LNCaP clone FGC (cell line): ENCODE measurements around the gene CD274.
A peak's percentile ranks its signal among the peaks of the same experiment; 100 is the strongest.
"Not testable (repeated sequence)": the region's sequence is repeated elsewhere in the genome, so short reads cannot be mapped to it uniquely, and the experiment has no call there.

Source experiments
- DNase-seq: peaks from one replicate; pipeline ENCODE4 v3.0.0-alpha.2; 2011; ENCODE audit warnings: low read depth
- H3K4me3 ChIP-seq: 2 replicates; pipeline ENCODE4 v1.5.1; 2011; ENCODE audit warnings: mild to moderate bottlenecking, low read depth, low read length, control low read depth
- TF ChIP-seq, protein P1 (sequence below): IDR thresholded peaks from 2 replicates; pipeline ENCODE4 v1.5.1; 2012; ENCODE audit warnings: mild to moderate bottlenecking; ENCODE audit not compliant: control insufficient read depth, insufficient read depth; ENCODE audit errors: extremely low read depth

CD274 gene

DNA sequence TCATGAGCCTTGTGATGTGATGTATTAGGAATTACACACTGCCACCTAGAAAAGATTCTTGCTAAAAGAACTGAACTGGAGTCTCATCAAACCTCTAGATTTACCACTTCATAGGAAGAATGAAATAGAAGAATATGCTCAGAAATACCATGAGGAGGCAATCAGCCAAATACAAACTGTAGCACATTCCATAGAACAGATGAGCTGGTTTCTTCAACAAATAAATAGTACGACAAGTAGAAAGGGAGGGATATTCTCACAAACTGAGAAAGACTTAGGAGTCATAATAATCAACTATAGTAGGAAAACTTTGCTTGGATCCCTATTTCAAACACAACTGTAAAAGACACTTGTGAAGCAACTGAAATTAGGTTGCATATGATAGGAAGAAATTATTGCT lies 28.1 kb upstream of the CD274 start:
- H3K4me3 ChIP-seq: no peak overlapping the region
- DNase-seq: no peak
- TF ChIP-seq, protein P1, sequence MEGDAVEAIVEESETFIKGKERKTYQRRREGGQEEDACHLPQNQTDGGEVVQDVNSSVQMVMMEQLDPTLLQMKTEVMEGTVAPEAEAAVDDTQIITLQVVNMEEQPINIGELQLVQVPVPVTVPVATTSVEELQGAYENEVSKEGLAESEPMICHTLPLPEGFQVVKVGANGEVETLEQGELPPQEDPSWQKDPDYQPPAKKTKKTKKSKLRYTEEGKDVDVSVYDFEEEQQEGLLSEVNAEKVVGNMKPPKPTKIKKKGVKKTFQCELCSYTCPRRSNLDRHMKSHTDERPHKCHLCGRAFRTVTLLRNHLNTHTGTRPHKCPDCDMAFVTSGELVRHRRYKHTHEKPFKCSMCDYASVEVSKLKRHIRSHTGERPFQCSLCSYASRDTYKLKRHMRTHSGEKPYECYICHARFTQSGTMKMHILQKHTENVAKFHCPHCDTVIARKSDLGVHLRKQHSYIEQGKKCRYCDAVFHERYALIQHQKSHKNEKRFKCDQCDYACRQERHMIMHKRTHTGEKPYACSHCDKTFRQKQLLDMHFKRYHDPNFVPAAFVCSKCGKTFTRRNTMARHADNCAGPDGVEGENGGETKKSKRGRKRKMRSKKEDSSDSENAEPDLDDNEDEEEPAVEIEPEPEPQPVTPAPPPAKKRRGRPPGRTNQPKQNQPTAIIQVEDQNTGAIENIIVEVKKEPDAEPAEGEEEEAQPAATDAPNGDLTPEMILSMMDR: no peak

DNA sequence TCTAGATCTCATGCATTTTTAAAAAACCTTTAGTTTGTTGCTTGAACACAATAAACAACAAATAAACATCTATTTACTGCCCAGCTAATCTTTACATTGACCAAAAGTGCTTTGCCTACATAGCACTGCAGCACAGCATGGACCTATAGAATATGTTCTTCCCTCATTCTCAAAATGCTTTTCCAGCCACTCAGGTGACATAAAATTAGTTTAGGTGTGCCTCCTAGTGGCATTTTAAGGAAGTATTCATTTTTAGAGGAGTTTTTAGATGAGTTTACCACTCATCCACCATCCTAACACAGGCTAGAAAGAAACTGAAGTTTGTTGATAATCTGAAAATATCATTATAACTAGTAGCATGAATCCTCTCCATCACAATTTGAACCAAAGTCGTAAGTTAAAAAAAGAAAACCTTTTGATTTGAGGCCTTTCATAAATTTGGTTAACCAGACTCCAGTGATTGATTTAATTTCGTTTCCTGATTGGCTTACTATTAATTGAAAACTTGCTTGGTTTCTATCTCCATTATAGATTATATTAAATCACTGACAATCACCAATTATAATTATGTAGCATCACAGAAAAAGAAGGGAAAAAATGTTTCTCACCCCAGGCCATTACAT lies 25.2 kb upstream of the CD274 start:
- no peak overlapping the region for H3K4me3 ChIP-seq
- DNase-seq: no peak
- TF ChIP-seq, protein P1: peak; percentile 42; the same call in 1 of the 2 replicates

DNA sequence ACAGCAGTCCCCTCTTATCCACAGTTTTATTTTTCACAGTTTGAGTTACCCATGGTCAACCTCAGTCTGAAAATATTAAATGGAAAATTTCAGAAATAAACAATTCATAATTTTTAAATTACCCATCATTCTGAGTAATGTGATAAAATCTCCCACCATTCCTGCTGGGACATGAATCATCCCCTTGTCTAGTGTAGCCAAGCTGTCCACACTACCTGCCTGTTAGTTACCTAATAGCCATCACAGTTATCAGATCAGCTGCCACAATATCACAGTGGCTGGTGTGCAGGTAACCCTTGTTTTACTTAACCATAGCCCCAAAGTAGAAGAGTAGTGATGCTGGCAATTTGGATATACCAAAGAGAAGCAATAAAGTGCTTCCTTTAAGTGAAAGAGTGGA lies 23.3 kb upstream of the CD274 start:
- DNase-seq: no peak

DNA sequence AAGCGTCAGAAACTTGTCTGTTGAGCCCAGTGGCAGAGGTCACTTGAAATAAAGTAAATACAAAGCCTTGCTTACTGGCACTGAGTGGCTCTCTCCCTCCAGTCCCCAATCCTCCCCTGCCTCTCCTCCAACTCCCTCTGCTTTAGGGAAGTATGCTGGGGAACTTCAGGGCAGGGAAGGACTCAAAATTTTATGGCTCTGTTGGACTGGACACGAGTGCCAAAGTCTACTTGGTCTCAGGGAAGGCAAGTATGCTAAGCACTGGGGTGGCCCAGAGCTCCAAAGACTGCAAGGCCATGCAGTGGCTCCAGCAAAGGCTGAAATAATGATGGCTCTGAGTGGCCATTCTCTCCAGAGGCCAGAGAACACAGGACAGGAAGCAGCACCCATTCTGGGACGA lies 22.2 kb upstream of the CD274 start:
- DNase-seq: no peak
- no peak overlapping the region for H3K4me3 ChIP-seq
- TF ChIP-seq, protein P1: no peak

More for the DNA sequence above, 23.3 kb upstream of the CD274 start:
- TF ChIP-seq, protein P1: no peak
- no peak overlapping the region for H3K4me3 ChIP-seq

DNA sequence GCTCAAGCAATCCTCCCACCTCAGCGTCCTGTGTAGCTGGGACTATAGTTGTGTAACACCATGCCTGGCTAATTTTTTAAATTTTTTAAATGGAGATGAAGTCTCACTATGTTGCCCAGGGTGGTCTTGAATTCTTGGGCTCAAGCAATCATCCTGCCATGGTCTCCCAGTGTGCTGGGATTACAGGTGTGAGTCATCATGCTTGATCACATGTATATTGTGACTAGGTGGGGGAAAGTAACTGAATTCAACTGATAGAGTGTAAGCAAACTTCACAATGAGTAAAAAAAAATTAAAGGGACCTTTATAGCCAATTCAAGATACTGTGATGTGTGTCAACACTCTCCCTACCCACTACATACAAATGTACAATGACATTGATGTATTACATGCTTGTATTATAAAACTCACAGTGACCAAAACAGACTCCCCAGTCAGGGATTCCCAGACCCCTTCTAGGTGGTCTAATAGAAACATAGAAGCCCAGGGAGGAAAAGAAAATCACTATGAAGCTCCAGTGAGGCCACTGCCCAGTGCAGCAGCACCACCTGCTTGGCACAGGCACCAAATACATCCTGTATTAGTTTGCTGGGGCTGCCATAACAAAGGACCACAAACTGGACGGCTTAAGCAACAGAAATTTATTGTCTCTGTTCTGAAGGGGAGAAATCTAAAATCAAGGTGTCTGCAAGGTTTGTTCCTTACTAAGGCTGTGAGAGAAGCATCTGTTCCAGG lies 21.4 kb upstream of the CD274 start:
- no peak for DNase-seq
- H3K4me3 ChIP-seq: no peak overlapping the region
- TF ChIP-seq, protein P1: peak; percentile 27; the same call in 1 of the 2 replicates

DNA sequence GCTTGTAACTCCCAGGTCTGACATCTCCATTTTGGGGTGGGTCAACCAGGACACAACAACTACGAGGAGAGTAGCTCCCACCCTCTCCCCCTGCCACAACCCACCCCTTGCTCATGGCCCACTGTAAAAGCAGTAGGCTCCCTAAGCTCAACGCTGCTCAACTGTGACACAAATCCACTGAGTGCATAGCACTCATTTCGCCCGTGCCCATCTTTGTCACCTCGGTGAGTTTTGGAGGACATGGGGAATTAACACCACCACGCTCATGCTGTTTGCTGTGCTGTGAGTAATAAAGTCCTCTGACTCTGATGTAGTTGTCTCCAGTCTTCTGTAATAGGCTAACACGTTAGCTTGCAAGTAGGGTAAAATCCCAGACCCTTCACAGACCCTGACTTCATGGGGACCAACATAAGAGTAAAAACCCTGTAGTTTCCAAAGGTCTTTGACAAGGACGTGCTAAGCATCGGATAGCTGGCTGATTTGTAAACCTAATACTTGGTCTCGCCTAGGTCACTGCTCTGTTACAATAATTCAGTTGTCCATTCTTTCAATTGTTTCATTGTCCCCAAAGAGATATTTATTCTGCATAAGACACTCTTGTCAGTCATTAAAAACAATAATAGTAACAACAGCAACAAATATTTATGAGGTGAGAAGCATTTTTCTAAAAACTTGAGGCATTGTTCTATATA lies 20.3 kb upstream of the CD274 start:
- TF ChIP-seq, protein P1: no peak
- no peak overlapping the region for H3K4me3 ChIP-seq
- DNase-seq: no peak

DNA sequence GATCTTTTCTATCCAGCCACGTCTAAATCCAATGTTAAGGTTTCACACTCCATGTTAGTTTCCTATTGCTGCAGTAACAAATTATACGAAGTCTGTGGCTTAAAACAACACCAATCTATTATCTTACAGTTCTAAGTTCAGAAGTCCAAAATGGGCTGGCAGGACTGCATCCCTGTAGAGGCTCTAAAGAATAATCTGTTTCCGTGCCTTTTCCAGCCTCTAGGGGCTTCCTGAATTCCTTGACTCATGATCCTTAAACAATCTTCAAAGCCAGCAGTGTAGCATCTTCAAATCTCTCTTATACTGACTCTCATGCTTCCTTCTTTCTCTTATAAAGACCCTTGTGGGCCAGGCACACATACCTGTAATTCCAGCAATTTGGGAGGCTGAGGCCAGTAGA lies 19.4 kb upstream of the CD274 start:
- no peak for DNase-seq
- no peak overlapping the region for H3K4me3 ChIP-seq
- TF ChIP-seq, protein P1: no peak

DNA sequence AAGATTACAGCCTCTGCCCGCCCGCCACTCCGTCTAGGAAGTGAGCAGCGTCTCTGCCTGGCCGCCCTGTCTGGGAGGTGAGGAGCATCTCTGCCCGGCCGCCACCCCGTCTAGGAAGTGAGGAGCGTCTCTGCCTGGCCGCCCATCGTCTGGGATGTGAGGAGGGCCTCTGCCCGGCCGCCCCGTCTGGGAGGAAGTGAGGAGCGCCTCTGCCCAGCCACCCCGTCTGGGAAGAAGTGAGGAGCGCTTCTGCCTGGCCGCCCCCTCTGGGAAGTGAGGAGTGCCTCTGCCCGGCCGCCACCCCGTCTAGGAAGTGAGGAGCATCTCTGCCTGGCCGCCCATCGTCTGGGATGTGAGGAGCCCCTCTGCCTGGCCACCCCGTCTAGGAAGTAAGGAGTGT lies 17.5 kb upstream of the CD274 start:
- not testable (repeated sequence) for DNase-seq, H3K4me3 ChIP-seq

DNA sequence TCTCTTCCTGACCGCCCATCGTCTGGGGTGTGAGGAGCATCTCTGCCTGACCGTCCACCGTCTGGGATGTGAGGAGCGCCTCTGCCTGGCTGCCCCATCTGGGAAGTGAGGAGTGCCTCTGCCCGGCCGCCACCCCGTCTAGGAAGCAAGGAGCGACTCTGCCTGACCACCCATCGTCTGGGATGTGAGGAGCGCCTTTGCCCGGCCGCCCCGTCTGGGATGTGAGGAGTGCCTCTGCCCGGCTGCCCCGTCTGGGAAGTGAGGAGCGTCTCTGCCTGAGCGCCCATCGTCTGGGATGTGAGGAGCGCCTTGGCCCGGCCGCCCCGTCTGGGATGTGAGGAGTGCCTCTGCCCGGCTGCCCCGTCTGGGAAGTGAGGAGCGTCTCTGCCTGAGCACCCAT lies 17.0 kb upstream of the CD274 start:
- DNase-seq, H3K4me3 ChIP-seq: not testable (repeated sequence)
